Muscle of leg (tissue), 16 donors: Measurements from ENCODE around the gene SLC35B2. TPM values are rescaled to one million over a fixed set of nuclear protein-coding genes. Genes with fewer than 3 reads are reported as not detected.

Experiments
- DNase-seq: peaks from one replicate; pipeline ENCODE4 v3.0.0; 2013
- H3K27ac ChIP-seq: one replicate; pipeline ENCODE4 v1.5.1; 2013; ENCODE audit warnings: mild to moderate bottlenecking, low read length, control low read depth
- H3K27me3 ChIP-seq: one replicate; pipeline ENCODE4 v1.6.1; 2013; ENCODE audit warnings: low read length; ENCODE audit not compliant: control insufficient read depth, insufficient read depth
- H3K36me3 ChIP-seq: one replicate; pipeline ENCODE4 v1.6.1; 2013; ENCODE audit warnings: low read length; ENCODE audit not compliant: control insufficient read depth, insufficient read depth
- H3K4me1 ChIP-seq: one replicate; pipeline ENCODE4 v1.6.1; 2013; ENCODE audit warnings: low read length; ENCODE audit not compliant: control insufficient read depth, insufficient read depth
- H3K4me3 ChIP-seq: one replicate; pipeline ENCODE4 v1.5.1; 2013; ENCODE audit warnings: low read length, control low read depth
- H3K9me3 ChIP-seq: replicated peaks from 2 replicates; pipeline ENCODE4 v1.6.1; 2013; ENCODE audit warnings: low read depth, low read length; ENCODE audit not compliant: control insufficient read depth
- WGBS: methylation state at CpG from one replicate; pipeline ENCODE4 v1.1.5; 2013; ENCODE audit warnings: missing lambda C conversion rate; ENCODE audit not compliant: insufficient coverage; 5-methylcytosine and 5-hydroxymethylcytosine counted together
- long read RNA-seq, 11 donors: transcript quantifications; one replicate each; lab custom pipeline, GENCODE V29; 2026
- polyA plus RNA-seq, 8 donors: library from polyadenylated mRNA; unstranded; fragments of 120-200 nt; gene quantifications; one replicate each; pipeline versions ENCODE4 v1.2.1 to v1.2.3, GENCODE V29; 2013; ENCODE audit warnings: inconsistent platforms in 1 of 8, low replicate concordance in 1 of 8; ENCODE audit not compliant: insufficient read length in 8 of 8, insufficient read depth in 1 of 8
- total RNA-seq: library from RNA; stranded (reverse); fragments of 120-200 nt; gene quantifications from one replicate; pipeline ENCODE4 v1.2.4, GENCODE V29; 2013

SLC35B2 gene, protein sequence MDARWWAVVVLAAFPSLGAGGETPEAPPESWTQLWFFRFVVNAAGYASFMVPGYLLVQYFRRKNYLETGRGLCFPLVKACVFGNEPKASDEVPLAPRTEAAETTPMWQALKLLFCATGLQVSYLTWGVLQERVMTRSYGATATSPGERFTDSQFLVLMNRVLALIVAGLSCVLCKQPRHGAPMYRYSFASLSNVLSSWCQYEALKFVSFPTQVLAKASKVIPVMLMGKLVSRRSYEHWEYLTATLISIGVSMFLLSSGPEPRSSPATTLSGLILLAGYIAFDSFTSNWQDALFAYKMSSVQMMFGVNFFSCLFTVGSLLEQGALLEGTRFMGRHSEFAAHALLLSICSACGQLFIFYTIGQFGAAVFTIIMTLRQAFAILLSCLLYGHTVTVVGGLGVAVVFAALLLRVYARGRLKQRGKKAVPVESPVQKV
- total RNA-seq (27.6 TPM), polyA plus RNA-seq (10 to 100 TPM; 29.2 to 42.4 (median 34.8) TPM)
- long read RNA-seq, donor 1, transcript SLC35B2-202 (4 exons, 2,043 nt), result major isoform, 7 of 8 reads
- long read RNA-seq, donor 1, partial matches to known transcripts, result 0 of 8 reads
- long read RNA-seq, donor 1, other reads (novel, unspliced or antisense), result 0 of 8 reads
- long read RNA-seq, donor 2, partial matches to known transcripts, result 0 of 2 reads
- long read RNA-seq, donor 2, other reads (novel, unspliced or antisense), result 0 of 2 reads
- long read RNA-seq, donor 3, transcript SLC35B2-202 (4 exons, 2,043 nt), result major isoform, 13 of 13 reads
- long read RNA-seq, donor 3, partial matches to known transcripts, result 0 of 13 reads
- long read RNA-seq, donor 3, other reads (novel, unspliced or antisense), result 0 of 13 reads
- long read RNA-seq, donor 4, transcript SLC35B2-202 (4 exons, 2,043 nt), result major isoform, 15 of 17 reads
- long read RNA-seq, donor 4, partial matches to known transcripts, result 0 of 17 reads
- long read RNA-seq, donor 4, other reads (novel, unspliced or antisense), result 0 of 17 reads
- long read RNA-seq, donor 5, transcript SLC35B2-202 (4 exons, 2,043 nt), result major isoform, 31 of 37 reads
- long read RNA-seq, donor 5, partial matches to known transcripts, result 0 of 37 reads
- long read RNA-seq, donor 5, other reads (novel, unspliced or antisense), result 5 of 37 reads
- long read RNA-seq, donor 6, transcript SLC35B2-202 (4 exons, 2,043 nt), result major isoform, 20 of 21 reads
- long read RNA-seq, donor 6, partial matches to known transcripts, result 0 of 21 reads
- long read RNA-seq, donor 6, other reads (novel, unspliced or antisense), result 0 of 21 reads
- long read RNA-seq, donor 7, transcript SLC35B2-202 (4 exons, 2,043 nt), result major isoform, 15 of 18 reads
- long read RNA-seq, donor 7, partial matches to known transcripts, result 0 of 18 reads
- long read RNA-seq, donor 7, other reads (novel, unspliced or antisense), result 0 of 18 reads
- long read RNA-seq, donor 8, transcript SLC35B2-202 (4 exons, 2,043 nt), result major isoform, 11 of 13 reads
- long read RNA-seq, donor 8, partial matches to known transcripts, result 0 of 13 reads
- long read RNA-seq, donor 8, other reads (novel, unspliced or antisense), result 0 of 13 reads
- long read RNA-seq, donor 9, transcript SLC35B2-202 (4 exons, 2,043 nt), result major isoform, 8 of 9 reads
- long read RNA-seq, donor 9, partial matches to known transcripts, result 0 of 9 reads
- long read RNA-seq, donor 9, other reads (novel, unspliced or antisense), result 0 of 9 reads
- long read RNA-seq, donor 10, transcript SLC35B2-202 (4 exons, 2,043 nt), result major isoform, 14 of 16 reads
- long read RNA-seq, donor 10, partial matches to known transcripts, result 0 of 16 reads
- long read RNA-seq, donor 10, other reads (novel, unspliced or antisense), result 0 of 16 reads
- long read RNA-seq, donor 11, transcript SLC35B2-202 (4 exons, 2,043 nt), result major isoform, 10 of 11 reads
- long read RNA-seq, donor 11, partial matches to known transcripts, result 0 of 11 reads
- long read RNA-seq, donor 11, other reads (novel, unspliced or antisense), result 0 of 11 reads

DNA sequence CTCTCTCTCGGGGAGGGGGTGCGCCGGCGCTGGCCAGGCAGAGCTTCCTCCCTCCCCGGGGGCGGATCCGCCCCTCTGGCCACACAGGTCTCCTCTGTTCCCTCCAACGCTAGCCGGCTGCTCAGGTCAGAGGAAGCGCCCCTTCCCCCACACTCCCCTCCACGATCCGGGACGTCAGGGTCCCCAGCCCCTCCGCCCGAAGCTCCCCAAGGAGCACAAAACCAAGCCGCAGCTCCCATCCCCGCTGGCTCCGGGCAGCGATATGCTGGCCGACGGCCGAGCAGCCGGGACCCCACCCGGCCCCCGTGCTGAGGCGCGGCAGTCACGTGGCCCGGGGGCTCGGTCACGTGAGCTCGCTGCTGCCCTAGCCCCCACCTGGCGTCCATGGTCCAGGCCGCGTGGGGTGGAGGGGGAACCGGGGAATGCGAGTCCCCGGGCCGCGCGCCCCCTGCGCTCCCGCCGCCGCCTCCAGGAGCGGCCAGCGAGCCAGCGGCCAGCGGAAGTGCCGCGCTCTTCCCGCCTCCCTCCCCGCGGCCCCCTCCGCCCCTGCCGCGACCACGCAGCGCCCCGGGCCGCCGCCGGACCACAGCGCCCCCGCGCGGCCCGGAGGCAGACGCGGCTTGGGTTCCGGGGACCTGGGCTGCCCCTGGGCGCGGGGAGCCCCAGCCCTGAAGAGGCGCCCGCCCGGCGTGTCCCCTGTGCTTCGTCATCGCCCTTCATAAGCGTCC is at the start of gene SLC35B2:
Gene SLC35B2 (minus strand): TSS at position 504 of the 728 bp plus-strand sequence. CDS start 118 bp downstream, at position 386.
- peaks cover 23% of the 10 kb centered on the region for H3K4me1 ChIP-seq

DNA sequence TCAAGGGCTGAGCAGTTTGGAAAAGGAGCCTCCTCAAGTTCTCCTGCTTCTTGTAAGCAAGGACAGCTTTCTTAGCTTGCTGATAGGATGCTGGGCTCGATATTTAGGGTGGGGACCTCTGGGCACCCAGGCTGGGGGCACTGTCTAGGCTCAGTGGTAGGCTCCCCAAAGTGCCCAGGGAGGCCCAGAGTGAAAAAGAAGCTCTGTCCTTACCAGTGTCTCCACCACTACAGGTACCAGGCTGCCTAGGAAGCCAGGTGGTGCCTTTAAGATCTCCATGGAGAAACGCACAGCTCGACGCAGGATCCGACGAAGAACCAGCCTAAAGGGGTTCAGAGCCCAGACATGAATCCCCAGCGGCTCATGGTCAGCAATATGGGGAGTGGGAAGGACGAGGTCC is 49.4 kb upstream of the SLC35B2 start:
- Histone ChIP-seq H3K36me3 (peaks cover 94% of the 10 kb centered on the region), H3K27me3 (no peaks in the 10 kb centered on the region), H3K9me3 (no peaks in the 10 kb centered on the region), H3K4me1 (no peaks in the 10 kb centered on the region), H3K4me3 (no peak overlapping the region), H3K27ac (no peak overlapping the region)
- 87% methylated on average over 3 of the region's 8 CpGs for WGBS
- DNase-seq, result no peak

More for the DNA sequence above, at the start of gene SLC35B2:
- Histone ChIP-seq H3K4me3 (peak within 1 kb of the TSS; percentile 91), H3K36me3 (peaks cover 57% of the 10 kb centered on the region), H3K9me3 (no peaks in the 10 kb centered on the region), H3K27ac (peak within 1 kb of the TSS; percentile 93), H3K27me3 (no peaks in the 10 kb centered on the region)
- WGBS, result under 1% methylated on average over 77 of the region's 80 CpGs
- DNase-seq, result peak; percentile 88

DNA sequence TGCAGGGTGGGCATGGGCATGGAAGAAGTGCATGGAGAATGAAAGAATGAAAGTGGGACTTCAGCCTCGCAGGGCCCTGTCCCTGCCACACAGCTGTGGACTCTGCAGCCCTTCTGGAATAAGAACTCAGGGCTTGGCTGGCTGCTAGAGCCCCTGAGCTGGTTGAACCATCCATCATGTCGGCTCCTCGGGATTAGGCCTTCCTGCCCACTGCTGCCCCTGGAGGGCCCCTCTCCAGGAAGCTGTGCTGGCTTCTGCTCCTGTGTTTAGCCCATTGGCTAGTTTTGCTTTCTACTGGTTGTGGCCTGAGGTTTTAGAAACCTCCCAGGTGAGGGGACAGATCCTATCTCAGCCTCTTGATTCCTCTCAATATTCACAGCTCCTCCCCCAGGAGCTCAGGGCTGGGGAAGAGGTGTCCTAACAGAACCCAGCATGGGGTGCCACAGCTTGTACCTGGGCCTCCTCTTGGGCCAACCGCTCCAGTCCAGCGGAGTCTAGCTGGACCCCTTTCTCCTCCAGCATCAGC is 47.9 kb upstream of the SLC35B2 start:
- WGBS, result 56% methylated on average over 3 of the region's 5 CpGs
- H3K4me3 ChIP-seq, result no peak overlapping the region
- H3K36me3 ChIP-seq, result peaks cover 94% of the 10 kb centered on the region
- no peaks in the 10 kb centered on the region for H3K9me3 ChIP-seq
- H3K4me1 ChIP-seq, result no peaks in the 10 kb centered on the region
- no peak overlapping the region for H3K27ac ChIP-seq
- DNase-seq, result no peak
- no peaks in the 10 kb centered on the region for H3K27me3 ChIP-seq

DNA sequence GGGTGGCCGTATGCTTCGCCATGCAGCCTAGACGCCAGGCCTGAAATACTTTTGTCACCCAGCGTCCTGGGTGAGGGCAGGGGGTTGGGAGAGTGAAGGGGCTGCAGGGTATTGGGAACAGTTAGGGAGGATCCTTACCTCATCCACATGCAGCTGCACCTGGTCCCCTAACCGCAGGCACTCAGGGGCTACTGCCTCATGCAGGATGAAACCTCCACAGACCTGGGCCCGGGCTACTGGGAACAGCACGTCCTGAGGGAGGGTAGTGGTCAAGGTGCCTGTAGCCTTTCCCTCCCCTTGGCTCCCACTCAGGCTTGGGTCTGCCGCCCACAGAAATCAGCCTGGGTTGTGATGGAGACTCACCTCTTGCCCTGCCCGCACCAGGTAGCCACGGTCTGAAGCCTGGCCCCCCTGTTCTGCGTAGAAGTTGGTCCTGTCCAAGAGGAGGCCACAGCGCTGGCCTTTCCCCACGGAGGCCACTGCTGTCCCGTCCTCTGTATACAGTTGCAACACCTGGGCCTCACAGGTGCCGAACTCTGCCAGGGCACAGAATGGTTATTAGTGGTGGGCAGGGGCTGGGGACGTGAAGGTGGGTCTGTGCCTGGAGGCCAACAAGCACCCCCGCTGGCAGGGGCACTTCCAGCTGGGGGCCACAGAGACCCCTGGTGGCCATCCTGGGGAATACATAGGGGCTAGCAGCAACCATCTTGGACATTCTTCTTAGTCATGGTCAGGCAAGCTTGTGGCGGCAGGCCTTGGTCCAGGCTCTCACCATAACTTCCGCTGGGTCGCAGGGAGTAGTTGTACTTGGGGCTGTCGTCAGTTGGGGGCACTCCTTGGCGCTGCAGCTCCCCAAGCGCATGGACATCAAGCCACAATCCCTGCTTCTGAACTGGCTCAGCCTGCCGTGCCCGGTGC is 47.2 kb upstream of the SLC35B2 start:
- Histone ChIP-seq H3K9me3 (no peaks in the 10 kb centered on the region), H3K27me3 (no peaks in the 10 kb centered on the region), H3K4me1 (no peaks in the 10 kb centered on the region), H3K36me3 (peaks cover 91% of the 10 kb centered on the region), H3K4me3 (no peak overlapping the region), H3K27ac (no peak overlapping the region)
- WGBS, result 80% methylated on average over 20 of the region's 25 CpGs
- DNase-seq, result no peak

GRCh38 chr6:44303842-44304241 is 46.5 kb upstream of the SLC35B2 start:
- H3K27ac ChIP-seq, result no peak overlapping the region
- no peak for DNase-seq
- WGBS, result 96% methylated on average over 6 of the region's 6 CpGs
- peaks cover 2% of the 10 kb centered on the region for H3K27me3 ChIP-seq
- peaks cover 84% of the 10 kb centered on the region for H3K36me3 ChIP-seq
- no peak overlapping the region for H3K4me3 ChIP-seq
- no peaks in the 10 kb centered on the region for H3K4me1 ChIP-seq
- H3K9me3 ChIP-seq, result no peaks in the 10 kb centered on the region

DNA sequence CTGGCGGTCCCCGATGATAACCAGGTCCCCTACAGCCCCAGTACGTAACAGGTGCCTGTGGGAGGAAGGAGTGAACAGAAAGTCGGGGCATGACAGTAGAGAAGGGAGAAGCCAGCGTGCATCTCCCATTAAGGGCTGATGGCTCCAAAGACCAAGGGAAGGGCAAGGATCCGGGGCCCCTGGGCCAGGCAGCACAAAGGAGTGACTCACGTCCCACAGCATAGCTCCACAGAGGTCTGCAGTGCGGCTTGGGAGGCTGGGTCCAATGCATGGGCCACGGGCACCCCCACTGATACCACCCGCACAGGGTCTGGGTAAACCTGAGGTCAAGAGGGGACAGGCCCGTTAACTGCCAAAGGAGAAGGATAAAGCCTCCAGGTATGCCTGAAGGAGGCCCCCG is 45.5 kb upstream of the SLC35B2 start:
- Histone ChIP-seq H3K9me3 (no peaks in the 10 kb centered on the region), H3K4me3 (no peak overlapping the region), H3K27me3 (peaks cover 12% of the 10 kb centered on the region), H3K27ac (no peak overlapping the region), H3K4me1 (peaks cover 3% of the 10 kb centered on the region), H3K36me3 (peaks cover 76% of the 10 kb centered on the region)
- WGBS, result 84% methylated on average over 9 of the region's 12 CpGs
- no peak for DNase-seq

GRCh38 chr6:44301782-44302564 is 44.6 kb upstream of the SLC35B2 start:
- 92% methylated on average over 7 of the region's 14 CpGs for WGBS
- H3K36me3 ChIP-seq, result peaks cover 67% of the 10 kb centered on the region

More at GRCh38 chr6:44301782-44302564, 44.6 kb upstream of the SLC35B2 start:
- Histone ChIP-seq H3K9me3 (no peaks in the 10 kb centered on the region), H3K4me3 (no peak overlapping the region), H3K27ac (no peak overlapping the region), H3K4me1 (peaks cover 10% of the 10 kb centered on the region), H3K27me3 (peaks cover 20% of the 10 kb centered on the region)
- no peak for DNase-seq
